ENCODE results near the gene CENPV.
"Not testable (repeated sequence)": the region's sequence is repeated elsewhere in the genome, so short reads cannot be mapped to it uniquely, and the experiment has no call there.

The CENPV gene

DNA sequence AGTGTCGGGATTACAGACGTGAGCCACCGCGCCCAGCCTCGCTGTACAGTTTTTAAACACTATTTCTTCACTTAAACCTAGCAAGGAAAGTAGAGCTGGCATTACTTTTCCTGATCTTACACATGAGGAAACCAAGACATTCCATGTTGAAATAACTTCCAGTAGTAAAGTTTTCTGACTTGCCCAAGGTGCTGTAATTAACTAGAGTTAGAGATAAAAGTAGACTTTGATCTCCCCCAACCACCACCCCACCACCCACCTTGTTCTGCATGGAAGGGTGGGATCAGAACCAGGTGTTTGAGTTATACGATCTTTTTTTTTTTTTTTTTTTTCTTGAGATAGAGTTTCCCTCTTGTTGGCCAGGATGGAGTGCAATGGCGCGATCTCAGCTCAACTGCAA lies 47.1 kb downstream of the CENPV start:
- DNase-seq = no peak

GRCh38 chr17:16304830-16305229 lies 48.4 kb downstream of the CENPV start:
- DNase-seq = no peak

- DNase-seq = no peak
Measured at GRCh38 chr17:16302856-16303255, 50.4 kb downstream of the CENPV start.

- no peak for DNase-seq
Measured at GRCh38 chr17:16301963-16302855, 51.1 kb downstream of the CENPV start.

GRCh38 chr17:16300554-16300953 lies 52.7 kb downstream of the CENPV start:
- DNase-seq = no peak

- DNase-seq = no peak
Measured at GRCh38 chr17:16298140-16298662, 55.1 kb downstream of the CENPV start.

DNA sequence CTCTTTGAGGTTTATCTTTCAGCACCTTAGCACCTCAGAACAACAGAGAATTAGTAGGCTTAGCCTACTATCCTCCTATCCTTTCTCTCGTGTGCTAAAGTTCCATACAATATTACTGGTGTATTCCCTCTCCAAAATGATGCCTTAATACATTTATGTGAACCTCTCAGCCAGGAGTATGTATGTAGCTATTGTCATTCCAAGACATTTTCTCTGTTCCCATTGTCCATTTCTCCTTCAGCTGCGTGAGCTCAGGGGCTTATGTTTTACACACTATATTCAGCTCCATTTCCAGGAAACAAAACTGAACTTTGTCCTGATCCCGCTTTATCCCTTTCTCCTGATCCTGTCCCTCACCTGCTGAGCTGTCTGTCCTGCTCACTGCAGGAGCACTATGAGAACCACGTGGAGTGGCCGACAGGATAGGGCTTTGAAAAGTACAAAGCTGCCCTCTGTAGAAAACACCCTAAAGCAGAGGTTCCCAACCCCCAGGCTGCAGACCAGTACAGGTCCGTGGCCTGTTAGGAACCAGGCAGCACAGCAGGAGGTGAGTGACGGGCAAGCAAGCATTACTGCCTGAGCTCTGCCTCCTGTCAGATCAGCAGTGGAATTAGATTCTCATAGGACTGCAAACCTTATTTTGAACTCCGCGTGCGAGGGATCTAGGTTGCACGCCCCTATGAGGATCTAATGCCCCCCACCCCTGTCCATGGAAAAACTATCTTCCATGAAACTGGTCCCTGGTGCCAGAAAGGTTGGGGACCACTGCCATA lies 55.7 kb downstream of the CENPV start:
- DNase-seq = no peak

- DNase-seq = not testable (repeated sequence)
Measured at GRCh38 chr17:16296072-16296471, 57.2 kb downstream of the CENPV start.

GRCh38 chr17:16294560-16294959 lies 58.7 kb downstream of the CENPV start:
- DNase-seq = no peak

- DNase-seq = no peak
Measured at GRCh38 chr17:16293931-16294330, 59.3 kb downstream of the CENPV start.

Data from stimulated activated naive CD4-positive, alpha-beta T cell treated with Interleukin-2 at 50 U/mL for 16 hours (primary cell).